Stimulated activated naive CD4-positive, alpha-beta T cell (primary cell): ENCODE measurements around the gene CCDC124.
"Not testable (repeated sequence)": the region's sequence is repeated elsewhere in the genome, so short reads cannot be mapped to it uniquely, and the experiment has no call there.

ENCODE experiments used
- DNase-seq, 6 experiments: peaks; one replicate each; lab custom pipeline; 2025; lab: John Stamatoyannopoulos, UW

The CCDC124 gene

GRCh38 chr19:17986569-17986968 is 53.8 kb downstream of the CCDC124 start:
- DNase-seq: not testable (repeated sequence)

DNA sequence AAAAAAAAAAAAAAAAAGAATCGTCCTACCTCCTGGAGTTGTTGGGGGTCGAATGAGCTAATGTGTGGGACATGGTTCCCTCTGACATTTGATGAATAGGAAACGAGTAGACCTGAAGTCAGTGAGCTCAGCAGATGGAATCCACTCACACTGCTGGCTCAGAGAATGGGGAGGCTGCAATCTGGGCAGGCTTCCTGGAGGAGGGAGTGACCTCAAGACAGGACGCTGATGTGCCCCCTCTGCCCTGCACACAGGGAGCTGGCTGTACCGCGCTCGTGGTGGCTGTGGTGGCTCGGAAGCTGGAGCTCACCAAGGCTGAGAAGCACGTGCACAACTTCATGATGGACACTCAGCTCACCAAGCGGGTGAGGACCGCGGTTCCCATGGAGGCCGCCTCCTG is 55.3 kb downstream of the CCDC124 start:
- no peak for DNase-seq

DNA sequence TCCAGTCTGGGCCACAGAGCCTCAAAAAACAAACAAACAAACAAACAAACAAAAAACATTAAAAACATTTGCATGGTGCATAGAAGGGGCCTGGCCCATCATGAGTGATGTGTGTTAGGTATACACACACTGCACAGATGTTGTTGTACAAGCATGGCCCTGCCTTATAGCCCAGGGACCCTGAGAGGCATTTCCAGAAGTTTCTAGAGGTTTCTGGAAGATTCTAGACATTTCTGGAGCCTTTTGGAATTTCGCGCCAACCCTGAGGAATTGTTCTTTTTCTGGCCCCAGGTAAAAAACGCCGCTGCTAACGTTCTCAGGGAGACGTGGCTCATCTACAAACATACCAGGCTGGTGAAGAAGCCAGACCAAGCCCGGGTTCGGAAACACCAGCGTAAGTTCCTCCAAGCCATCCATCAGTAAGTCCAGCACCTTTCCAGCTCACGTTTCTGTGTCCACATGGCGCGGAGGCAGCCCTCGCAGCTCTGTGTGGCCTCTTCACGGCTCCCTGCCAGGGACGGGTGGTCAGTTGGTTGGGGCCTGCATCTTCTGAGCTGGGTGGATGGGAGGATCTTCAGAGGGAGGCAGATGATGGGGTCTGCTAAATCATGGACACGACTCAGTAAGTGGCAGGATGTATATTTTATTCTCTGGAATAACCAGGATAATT is 56.7 kb downstream of the CCDC124 start:
- no peak for DNase-seq

DNA sequence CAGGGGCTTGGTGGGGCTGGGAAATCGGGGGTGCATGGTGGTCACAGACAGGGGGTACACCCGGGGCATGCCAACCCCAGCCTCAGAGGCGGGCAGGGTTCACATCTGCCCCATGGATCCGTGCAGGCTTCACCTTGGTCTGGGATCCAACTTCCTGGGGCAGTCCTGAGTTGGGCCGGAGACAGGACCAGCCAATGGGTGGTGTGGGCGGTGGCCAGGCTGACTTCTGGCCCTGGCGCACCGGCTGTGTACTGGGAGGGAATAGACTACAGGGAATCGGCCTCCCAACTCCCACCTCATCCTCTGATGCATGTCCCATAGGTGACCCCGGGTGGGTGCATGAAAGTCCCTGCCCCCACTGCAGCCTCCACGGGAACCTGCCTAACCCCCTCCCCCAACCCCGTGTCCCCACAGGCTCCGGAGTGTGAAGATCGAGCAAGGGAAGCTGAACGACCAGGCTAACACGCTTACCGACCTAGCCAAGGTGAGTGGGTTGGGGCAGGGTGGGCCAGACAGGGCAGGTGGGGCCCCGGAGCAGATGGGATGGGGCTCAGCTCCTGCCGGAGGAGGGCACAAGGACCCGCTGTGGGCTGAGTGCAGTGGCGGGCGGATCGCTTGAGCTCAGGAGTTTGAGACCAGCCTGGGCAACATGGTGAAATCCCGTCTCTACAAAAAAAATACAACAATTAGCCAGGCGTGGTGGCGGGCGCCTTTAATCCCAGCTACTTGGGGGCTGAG is 60.4 kb downstream of the CCDC124 start:
- no peak for DNase-seq
